ENCODE data around the gene HDAC11.

GRCh38 chr3:13487403-13487802, 7.3 kb downstream of the HDAC11 start:
- TF ChIP-seq CTCF (IDR thresholded peaks at IDR 0.05) (no peak), POLR2A (IDR thresholded peaks at IDR 0.05) (no peak)

Measured in upper lobe of left lung (tissue), 4 donors.